ENCODE data around the gene CHD9. TPM values are rescaled to one million over a fixed set of nuclear protein-coding genes. Genes with fewer than 3 reads are reported as not detected.
"Not testable (repeated sequence)": the region's sequence is repeated elsewhere in the genome, so short reads cannot be mapped to it uniquely, and the experiment has no call there.

The CHD9 gene
- total RNA-seq, 1 donor from 2014 or later = 167 TPM

DNA sequence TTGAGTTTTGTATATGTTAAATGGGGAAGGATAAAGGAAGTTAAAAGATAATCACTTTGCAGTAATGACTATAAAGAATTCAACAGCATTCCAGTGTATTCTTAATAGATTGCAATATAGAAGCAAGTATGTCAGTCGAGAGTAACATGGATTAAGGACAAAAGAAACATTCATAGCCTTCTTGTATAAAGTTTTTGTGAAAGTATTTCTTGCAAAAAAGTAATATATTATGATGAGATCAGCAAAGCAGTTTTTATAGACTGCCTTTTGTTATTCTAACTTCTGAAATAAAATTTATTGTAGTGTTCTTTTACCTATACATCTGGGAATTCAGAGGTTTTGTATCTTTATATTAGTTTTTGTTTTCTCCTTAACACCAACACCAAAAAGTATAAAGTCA lies 194.5 kb downstream of the CHD9 start:
- DNase-seq (ENCODE audit: low spot score in 2 of 2) = no peak
- FAIRE-seq = peak; percentile 44

DNA sequence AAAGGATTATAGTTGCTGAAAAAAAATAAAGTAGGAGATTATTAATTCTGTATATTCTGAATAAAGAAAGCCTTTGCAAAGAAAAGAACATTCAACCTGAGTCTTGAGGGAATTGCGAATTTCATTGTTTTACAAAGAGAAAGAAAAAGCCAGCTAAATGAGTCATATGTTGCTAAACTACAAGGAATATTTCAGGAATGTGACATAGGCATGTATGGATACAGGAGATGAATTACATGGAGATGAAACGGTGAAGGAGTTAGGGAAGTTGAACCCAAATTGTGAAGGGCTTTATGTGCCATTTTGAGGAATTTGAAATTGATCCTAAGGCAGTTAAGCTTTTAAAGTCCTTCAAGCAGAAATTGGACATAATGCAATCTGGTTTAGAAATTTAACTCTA lies 202.2 kb downstream of the CHD9 start:
- DNase-seq (ENCODE audit: low spot score in 2 of 2) = no peak
- FAIRE-seq = no peak

DNA sequence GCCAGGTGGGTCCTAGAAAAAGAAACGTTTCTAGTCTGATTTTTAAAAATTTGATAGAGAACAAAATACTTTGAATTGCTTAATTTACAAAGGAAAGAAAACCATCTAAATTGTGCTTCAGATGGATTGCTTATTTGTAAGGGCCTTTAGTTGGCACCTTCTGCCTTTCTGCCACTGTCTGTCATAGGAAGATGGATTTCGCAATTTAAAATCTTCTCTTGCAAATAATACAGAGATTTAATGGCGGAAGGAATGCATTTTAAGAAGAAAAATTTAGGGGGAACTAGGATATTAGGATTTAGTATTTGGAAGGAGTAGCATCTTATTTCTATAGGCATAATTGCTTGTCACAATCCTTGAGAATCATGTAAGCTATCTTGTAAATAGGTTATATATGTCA lies 204.0 kb downstream of the CHD9 start:
- DNase-seq (ENCODE audit: low spot score in 2 of 2) = no peak
- FAIRE-seq = no peak

DNA sequence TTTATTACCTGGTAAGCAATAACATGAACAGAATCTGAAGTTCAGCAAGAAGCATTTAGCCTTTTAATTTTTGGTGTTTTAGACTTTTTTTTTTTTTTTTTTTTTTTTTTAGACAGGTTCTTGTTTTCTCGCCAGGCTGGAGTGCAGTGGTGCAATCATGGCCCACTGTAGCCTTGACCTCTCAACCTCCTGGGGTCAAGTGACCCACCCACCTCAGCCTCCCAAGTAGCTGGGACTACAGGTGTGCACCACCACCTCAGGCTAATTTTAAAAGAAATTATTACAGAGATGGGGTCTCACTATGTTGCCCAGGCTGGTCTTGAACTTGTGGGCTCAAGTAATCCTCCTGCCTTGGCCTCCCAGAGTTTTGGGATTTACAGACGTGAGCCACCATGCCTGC lies 206.5 kb downstream of the CHD9 start:
- no peak for FAIRE-seq
- DNase-seq (ENCODE audit: low spot score in 2 of 2) = no peak

DNA sequence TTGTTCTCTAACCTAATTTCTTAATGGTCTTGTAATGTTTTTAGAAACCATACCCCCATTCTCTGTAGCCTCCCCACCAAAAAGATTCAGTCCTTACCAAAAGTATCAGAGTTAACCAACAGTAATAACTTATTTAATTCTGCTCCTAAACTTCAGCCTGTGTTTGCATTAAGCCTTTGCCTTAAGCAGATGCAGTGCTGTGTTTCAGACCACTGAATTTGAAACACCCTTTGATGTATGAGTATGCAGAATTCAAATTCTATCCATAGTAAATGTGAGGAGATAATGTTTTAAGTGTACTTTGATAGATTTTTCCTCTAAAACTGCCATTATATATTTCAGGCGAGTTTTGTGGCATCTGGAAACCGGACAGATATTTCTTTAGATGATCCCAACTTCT lies 207.9 kb downstream of the CHD9 start:
- DNase-seq (ENCODE audit: low spot score in 2 of 2) = no peak
- no peak for FAIRE-seq

DNA sequence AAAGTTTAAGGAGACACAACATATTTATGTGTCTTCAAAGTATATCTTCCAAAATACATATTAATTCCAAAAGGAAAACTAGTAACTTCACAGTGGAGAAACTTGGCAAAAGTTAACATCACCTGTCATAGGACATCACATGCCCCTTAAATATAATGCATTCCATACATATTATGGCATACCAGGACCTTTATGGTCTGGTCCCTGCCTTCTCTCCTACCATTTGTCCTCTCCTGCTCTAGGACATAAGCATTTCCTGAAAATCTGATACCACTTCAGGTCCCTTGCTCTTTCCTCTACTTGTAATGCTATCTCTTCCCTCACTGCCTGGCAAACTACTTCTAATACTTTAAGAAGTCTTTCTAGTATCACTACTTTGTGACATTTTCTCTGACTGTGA lies 211.4 kb downstream of the CHD9 start:
- no peak for FAIRE-seq
- DNase-seq (ENCODE audit: low spot score in 2 of 2) = no peak

DNA sequence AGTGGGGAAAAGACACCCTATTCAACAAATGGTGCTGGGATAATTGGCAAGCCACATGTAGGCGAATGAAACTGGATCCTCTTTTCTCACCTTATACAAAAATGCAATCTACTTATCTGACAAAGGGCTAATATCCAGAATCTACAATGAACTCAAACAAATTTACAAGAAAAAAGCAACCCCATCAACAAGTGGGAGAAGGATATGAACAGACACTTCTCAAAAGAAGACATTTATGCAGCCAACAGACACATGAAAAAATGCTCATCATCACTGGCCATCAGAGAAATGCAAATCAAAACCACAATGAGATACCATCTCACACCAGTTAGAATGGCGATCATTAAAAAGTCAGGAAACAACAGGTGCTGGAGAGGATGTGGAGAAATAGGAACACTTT lies 223.7 kb downstream of the CHD9 start:
- not testable (repeated sequence) for FAIRE-seq; DNase-seq (ENCODE audit: low spot score in 2 of 2)

DNA sequence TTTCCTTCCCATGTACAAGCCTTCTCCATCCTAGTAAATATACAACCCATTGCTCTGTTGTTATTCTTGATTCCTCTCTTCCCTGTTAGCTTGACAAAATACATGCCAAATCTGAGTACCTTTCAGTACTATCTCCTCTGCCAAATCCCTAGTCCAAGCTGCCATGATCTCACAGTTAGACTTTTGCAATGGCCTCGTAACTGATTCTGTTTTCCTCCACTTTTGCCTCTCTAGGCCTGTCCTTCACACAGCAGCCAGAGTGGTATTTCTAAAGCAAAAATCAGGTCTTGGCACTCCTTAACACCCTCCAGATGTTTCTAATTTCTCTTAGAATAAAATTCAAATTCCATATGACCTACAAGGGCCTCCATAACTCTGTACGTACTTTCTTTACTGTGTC lies 226.5 kb downstream of the CHD9 start:
- FAIRE-seq (no peak), DNase-seq (ENCODE audit: low spot score in 2 of 2) (no peak)

DNA sequence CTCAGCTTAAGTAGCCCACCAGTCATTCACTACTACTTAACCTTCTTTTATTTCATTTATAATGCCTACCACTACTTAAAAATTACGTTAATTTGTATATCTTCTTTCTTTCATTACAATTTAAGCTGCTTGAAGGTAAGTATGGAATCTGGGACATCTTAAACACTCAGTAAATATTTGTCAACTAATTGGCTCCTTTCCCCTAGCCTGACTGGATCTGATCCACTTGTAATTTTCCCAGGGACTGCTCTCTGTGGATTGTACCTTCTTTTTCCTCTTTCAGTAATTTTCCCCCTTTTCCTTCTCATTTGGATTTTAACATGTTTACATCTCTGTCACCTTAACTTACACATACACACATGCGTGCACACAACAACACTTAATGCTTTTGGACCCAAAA lies 227.1 kb downstream of the CHD9 start:
- DNase-seq (ENCODE audit: low spot score in 2 of 2) = no peak
- no peak for FAIRE-seq

DNA sequence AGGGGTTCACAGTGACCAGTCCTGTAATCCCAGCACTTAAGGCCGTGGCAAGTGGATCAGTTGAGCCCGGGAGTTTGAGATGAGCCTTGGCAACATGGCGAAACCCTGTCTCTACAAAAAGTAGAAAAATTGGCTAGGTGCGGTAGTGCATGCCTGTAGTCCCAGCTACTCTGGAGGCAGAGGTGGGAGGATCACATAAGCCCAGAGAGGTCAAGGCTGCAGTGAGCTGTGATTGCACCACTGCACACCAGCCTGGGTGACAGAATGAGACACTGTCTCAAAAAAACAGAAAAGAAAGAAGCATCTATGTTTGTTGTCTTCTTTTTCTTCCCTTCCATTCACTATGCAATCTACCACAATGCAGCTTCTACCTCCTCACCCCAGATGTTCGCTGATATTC lies 227.5 kb downstream of the CHD9 start:
- FAIRE-seq (no peak), DNase-seq (ENCODE audit: low spot score in 2 of 2) (no peak)

DNA sequence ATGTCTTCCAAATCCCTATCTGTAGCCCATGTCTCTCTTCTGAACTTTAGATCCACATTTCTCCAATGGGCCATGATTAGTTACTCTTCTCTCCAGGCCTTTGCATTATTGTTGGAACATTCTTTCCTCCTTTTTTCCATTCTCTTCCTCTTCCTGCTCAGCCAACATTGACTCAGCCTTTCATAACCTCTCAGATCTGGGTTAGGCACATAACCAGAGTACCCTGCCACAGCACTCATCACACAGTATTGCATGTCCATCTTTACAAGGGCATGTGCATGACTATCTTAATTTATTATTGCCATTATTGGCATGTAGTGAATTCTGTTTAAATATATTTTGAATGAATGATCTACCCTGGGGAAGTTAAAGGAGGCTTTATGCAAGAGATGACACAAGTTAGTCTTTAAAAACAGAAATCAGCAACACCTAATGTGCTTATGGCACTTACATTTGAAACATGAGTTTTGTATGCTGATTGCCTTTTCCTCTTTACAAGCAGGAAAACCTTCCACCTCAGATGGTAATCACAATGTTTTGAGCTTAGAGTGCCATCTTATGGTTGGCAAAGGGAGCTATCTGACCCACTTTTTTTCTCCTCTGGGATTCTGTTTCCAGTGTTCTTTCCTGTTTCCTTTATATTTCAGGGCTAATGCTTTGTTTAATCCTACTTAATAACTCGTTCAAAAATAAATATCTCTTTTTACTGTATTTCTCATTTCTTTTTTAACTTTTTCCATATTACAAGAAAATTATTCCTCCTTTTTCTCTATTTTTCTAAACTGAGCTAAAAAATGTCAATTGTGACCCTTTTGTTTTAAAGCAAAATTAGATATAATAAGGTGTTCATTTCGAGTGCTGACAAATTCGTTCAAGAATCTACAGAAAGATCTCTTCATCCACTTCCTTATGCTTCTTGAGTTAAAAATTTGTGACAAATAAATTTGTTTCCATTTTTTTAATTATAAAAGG lies 228.5 kb downstream of the CHD9 start:
- FAIRE-seq = peak; percentile 13
- peak; percentile 13 to 39 for DNase-seq (ENCODE audit: low spot score in 2 of 2)

DNA sequence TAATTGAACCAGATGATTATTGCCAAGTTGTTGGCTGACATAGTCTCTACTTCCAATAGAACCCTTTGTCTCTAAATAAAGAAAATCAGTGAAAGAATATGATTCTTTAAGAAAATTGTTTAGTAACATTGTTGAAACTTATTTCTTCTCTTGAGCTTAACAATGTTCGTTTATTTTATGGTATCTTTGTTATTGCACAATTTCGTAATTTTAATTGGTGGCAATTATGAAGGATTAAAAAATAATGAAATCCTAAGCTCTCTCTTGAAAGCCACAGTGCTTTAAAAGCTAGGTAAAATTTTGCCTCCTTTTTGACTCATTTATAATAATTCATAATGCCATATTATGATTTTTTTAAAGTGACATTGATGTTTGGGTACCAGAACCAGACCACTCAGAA lies 230.4 kb downstream of the CHD9 start:
- DNase-seq (ENCODE audit: low spot score in 2 of 2) = no peak

DNA sequence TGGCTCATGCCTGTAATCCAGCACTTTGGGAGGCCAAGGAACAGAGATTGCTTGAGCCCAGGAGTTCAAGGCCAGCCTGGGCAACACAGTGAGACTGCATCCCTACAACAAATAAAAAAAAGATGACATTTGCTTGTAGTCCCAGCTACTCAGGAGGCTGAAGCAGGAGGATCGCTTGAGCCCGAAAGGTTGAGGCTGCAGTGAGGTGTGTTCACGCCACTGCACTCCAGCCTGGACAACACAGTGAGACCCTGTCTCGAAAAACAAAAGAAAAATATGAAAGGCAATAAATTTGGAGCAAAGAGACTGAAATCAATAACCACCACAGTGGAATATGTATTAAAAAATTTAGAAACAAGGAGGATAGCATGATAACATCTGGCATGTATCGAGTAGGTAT lies 235.7 kb downstream of the CHD9 start:
- no peak for FAIRE-seq
- no peak for DNase-seq (ENCODE audit: low spot score in 2 of 2)

More for the DNA sequence above, 230.4 kb downstream of the CHD9 start:
- FAIRE-seq = no peak

DNA sequence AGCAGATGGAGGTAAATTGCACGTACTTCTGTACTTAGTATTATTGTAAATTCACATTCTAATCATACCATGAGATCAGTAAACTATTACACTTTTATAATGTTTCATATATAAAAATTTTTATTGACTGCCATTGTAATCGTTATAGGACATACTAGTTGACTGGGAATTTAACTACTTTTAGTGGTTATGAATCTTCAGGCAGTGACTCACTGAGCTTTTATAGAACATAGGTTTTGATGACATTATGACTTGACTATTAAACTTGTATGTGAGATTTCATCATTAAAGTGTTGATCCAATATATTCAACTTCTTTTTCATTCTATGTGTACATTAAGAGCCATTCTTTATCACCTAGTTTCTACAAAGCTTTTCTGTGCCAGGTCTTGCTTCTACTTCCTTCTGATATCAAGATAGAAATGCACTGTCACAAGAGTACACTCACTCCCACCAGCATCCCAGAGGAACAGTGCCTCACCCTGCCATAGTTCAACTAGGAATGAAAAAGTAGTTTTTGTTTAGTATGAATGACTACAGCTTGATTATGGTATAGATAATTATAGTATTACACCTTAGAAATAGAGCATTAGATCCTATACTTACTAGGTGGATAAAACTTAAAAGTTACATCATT lies 237.1 kb downstream of the CHD9 start:
- FAIRE-seq (no peak), DNase-seq (ENCODE audit: low spot score in 2 of 2) (no peak)

DNA sequence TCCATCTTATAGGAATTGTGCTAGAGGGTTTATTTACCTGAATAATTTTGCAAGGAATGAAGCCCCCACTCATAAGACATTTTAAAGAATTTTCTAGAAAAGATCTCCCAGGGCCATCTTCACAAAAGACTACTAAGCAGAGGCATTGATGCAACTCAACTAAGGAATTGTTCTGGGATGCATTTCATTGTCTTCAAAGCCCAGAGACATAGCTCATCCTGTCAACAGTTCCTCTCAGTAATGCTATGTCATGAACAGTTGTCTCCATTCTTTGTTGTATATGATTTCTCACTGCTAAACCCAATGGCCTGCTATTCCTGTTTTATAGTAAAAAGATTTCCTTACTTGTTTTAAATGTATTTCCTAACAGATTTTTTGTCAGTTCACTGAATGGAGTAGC lies 242.7 kb downstream of the CHD9 start:
- no peak for FAIRE-seq

DNA sequence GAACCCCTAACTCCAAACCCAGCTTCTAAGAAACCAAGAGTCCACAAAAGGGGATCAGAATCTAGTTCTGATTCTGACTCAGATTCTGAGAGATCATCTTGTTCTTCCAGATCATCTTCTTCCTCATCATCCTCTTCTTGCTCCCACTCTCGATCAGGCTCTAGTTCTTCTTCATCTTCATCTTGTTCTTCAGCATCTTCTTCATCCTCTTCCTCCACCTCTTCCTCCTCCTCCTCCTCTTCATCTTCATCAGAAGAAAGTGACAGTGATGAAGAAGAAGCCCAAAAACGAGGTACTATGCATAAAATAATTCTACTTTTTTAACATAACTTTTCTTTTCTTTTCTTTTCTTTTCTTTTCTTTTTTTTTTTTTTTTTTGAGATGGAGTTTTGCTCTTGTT lies 249.5 kb downstream of the CHD9 start:
- FAIRE-seq (no peak), DNase-seq (ENCODE audit: low spot score in 2 of 2) (no peak)

More for the DNA sequence above, 242.7 kb downstream of the CHD9 start:
- DNase-seq (ENCODE audit: low spot score in 2 of 2) = no peak

DNA sequence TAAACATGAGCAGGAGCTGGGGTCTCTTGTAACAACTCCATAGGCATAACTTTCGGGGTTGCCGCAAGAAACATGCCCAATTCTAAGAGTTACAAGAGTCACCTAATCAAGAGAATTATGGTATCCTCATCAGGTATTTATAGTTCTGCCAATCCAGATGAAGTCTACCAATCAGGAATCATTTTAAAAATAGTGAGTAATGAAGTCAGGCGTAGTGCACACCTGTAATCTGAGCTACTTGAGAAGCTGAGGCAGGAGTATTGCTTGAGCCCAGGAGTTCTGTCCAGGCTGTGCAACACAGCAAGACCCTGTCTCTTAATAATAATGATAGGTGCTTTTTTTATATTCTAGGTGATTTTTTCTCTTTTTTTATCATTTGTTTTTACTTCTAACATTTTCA lies 251.0 kb downstream of the CHD9 start:
- FAIRE-seq (no peak), DNase-seq (ENCODE audit: low spot score in 2 of 2) (no peak)

DNA sequence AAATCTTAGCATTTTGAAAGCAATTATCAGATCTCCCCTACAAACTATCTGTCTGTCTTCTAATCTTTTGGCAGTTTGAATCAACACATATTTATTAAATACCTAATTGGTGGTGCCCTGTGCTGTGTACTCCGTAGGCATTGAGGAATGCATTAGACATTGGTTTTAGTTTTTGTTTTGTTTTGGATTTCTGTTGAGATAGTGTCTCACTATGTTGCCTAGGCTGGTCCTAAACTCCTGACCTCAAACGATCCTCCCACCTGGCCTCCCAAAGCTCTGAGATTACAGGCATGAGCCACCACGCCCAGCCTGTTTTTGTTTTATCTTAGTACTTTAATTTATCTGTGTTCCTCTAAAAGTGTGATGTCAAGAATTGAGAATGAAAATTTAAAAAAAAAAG lies 254.7 kb downstream of the CHD9 start:
- no peak for DNase-seq (ENCODE audit: low spot score in 2 of 2)
- FAIRE-seq = no peak

DNA sequence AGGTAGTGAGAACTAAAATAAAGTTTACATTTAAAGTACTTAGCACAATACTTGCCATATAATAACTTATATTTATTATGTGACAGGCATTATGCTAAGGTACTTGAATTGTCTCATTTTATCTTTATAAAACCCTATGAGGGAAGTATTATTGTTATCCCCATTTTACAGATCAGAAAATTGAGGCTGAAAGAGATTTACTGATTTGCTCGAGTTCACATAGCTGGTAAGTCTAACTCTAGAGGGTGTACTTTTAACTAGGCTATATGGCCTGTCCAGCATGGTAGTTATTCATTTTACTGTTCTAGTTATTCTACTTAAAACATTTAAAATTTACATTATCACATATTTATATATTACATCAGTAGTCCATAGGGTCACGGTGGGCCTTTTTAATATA lies 266.2 kb downstream of the CHD9 start:
- DNase-seq (ENCODE audit: low spot score in 2 of 2) (no peak), FAIRE-seq (no peak)

DNA sequence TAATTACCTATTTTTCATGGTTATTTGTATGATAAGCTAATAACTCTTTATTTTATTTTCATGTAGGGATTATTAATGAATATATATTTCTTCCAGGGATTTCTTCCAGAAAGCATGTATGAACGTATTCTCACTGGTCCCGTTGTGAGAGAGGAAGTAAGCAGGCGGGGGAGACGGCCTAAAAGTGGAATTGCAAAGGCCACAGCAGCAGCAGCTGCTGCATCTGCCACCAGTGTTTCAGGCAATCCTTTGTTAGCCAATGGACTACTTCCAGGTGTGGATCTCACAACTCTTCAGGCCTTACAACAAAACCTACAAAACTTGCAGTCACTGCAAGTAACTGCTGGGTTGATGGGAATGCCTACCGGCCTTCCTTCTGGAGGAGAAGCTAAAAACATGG lies 269.1 kb downstream of the CHD9 start:
- DNase-seq (ENCODE audit: low spot score in 2 of 2) (no peak), FAIRE-seq (no peak)

DNA sequence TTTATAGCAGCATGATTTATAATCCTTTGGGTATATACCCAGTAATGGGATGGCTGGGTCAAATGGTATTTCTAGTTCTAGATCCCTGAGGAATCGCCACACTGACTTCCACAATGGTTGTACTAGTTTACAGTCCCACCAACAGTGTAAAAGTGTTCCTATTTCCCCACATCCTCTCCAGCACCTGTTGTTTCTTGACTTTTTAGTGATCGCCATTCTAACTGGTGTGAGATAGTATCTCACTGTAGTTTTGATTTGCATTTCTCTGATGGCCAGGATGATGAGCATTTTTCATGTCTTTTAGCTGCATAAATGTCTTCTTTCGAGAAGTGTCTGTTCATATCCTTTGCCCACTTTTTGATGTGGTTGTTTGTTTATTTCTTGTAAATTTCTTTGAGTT lies 276.2 kb downstream of the CHD9 start:
- not testable (repeated sequence) for FAIRE-seq; DNase-seq (ENCODE audit: low spot score in 2 of 2)

DNA sequence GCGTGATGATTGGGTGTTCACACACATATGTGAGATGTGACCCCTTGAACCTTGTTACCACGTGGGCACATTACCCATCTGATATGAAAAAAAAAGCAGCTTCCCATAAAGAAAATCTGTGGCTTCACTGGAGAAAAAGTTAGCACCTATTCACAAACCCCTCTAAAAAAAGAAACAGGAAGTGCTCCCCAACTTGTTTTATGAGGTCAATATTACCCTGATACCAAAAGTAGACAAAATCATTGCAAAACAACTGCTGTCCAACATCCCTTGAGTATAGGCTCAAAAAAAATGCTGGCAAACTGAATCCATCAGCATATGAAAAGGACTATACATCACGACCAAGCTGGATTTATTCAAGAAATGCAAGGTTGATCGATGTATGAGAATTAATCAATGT lies 279.8 kb downstream of the CHD9 start:
- FAIRE-seq (no peak), DNase-seq (ENCODE audit: low spot score in 2 of 2) (no peak)

Measured in frontal cortex (tissue), 4 donors.